ENCODE results near the gene CYS1. TPM values are rescaled to one million over a fixed set of nuclear protein-coding genes. Genes with fewer than 3 reads are reported as not detected.
"Not testable (repeated sequence)": the region's sequence is repeated elsewhere in the genome, so short reads cannot be mapped to it uniquely, and the experiment has no call there.

CYS1 gene
- polyA plus RNA-seq, 1 experiment = 2.5 TPM

DNA sequence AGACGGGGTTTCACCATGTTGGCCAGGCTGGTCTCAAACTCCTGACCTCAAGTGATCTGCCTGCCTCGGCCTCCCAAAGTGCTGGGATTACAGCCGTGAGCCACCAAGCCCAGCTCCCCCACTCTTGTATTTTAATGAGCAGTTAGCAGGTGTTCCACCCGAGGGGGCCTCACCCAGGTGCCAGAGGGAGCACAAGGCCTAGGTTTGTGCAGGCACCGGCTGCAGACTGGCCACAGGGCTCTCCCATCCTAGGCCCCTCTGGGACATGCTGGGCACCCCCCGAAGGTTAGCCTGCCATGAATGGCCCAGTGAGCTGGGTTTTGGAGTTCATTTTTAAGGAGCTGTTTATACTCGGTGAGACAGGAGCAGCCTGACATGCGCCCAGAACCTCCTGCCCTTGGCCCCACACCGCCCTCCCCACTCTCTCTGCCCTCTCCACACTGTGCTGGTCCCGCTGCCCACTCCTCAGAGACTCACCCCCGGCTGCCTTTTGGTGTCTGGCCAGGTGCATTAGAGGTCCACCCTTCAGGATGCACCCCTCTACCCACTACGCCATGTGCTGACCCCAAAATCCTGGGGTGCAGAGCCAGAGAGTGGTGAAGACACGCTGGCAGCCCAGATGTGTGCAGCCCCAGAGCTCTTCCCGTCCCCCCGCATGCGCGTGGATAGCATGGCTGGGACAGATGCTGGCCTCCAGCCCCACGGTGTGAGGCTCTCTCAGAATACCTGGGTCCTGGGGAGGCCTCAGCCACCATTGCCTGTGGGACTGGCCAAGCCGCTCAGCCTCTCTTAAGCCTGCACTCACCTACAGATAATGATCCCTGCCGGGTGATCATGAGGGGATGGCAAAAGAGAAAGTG lies 48.1 kb downstream of the CYS1 start:
- POLR2A ChIA-PET = no interaction called here
- Histone ChIP-seq H3K4me3 (ENCODE audit: low read depth, low read length) (no peak overlapping the region), H3K27me3 (ENCODE audit: control insufficient read depth, insufficient read depth, low read length) (no peaks in the 10 kb centered on the region), H3K36me3 (ENCODE audit: control insufficient read depth, insufficient read depth, low read length) (no peaks in the 10 kb centered on the region)
- CTCF ChIA-PET = no interaction called here
- TF ChIP-seq, protein P1, sequence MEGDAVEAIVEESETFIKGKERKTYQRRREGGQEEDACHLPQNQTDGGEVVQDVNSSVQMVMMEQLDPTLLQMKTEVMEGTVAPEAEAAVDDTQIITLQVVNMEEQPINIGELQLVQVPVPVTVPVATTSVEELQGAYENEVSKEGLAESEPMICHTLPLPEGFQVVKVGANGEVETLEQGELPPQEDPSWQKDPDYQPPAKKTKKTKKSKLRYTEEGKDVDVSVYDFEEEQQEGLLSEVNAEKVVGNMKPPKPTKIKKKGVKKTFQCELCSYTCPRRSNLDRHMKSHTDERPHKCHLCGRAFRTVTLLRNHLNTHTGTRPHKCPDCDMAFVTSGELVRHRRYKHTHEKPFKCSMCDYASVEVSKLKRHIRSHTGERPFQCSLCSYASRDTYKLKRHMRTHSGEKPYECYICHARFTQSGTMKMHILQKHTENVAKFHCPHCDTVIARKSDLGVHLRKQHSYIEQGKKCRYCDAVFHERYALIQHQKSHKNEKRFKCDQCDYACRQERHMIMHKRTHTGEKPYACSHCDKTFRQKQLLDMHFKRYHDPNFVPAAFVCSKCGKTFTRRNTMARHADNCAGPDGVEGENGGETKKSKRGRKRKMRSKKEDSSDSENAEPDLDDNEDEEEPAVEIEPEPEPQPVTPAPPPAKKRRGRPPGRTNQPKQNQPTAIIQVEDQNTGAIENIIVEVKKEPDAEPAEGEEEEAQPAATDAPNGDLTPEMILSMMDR (IDR thresholded peaks at IDR 0.05; ENCODE audit: insufficient read depth, low read depth, low read length) = no peak
- DNase-seq (ENCODE audit: low read depth) = no peak

DNA sequence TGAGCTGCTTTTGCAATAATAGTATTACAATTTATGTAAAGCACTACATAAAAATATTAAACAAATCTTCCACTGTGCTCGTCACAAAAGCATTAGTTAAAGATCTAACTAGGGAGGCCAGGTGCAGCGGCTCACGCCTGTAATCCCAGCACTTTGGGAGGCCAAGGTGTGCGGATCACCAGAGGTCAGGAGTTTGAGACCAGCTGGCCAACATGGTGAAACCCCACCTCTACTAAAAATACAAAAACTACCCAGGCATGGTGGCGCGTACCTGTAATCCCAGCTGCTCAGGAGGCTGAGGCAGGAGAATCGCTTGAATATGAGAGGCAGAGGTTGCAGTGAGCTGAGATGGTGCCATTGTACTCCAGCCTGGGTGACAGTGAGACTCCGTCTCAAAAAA lies 49.4 kb downstream of the CYS1 start:
- CTCF ChIA-PET; POLR2A ChIA-PET; DNase-seq (ENCODE audit: low read depth): not testable (repeated sequence)

DNA sequence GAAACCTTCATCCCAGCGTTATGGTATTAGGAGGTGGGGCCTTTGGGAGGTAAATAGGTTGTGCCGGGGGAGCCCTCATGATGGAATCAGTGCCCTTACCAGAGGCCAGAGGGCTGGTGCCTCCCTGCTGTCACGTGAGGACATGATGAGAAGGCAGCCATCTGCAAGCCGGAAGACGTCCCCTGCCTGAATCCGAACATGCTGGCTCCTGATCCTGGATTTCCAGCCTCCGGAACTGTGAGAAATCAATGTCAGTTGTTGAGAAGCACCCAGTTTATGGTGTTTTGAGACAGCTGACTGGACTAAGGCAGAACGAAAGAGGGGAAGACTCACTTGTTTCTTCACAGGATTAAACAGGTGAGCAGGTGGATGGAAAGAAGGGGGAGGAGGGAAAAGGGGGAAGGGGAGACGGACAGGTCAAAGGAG lies 49.9 kb downstream of the CYS1 start:
- Histone ChIP-seq H3K27me3 (ENCODE audit: control insufficient read depth, insufficient read depth, low read length) (no peaks in the 10 kb centered on the region), H3K36me3 (ENCODE audit: control insufficient read depth, insufficient read depth, low read length) (no peaks in the 10 kb centered on the region), H3K4me3 (ENCODE audit: low read depth, low read length) (no peak overlapping the region)
- TF ChIP-seq, protein P1 (IDR thresholded peaks at IDR 0.05; ENCODE audit: insufficient read depth, low read depth, low read length) = no peak
- ChIA-PET CTCF (no interaction called here), POLR2A (no interaction called here)
- DNase-seq (ENCODE audit: low read depth) = no peak

More for the DNA sequence above, 49.4 kb downstream of the CYS1 start:
- not testable (repeated sequence) for H3K36me3 ChIP-seq (ENCODE audit: control insufficient read depth, insufficient read depth, low read length); H3K27me3 ChIP-seq (ENCODE audit: control insufficient read depth, insufficient read depth, low read length); H3K4me3 ChIP-seq (ENCODE audit: low read depth, low read length)

DNA sequence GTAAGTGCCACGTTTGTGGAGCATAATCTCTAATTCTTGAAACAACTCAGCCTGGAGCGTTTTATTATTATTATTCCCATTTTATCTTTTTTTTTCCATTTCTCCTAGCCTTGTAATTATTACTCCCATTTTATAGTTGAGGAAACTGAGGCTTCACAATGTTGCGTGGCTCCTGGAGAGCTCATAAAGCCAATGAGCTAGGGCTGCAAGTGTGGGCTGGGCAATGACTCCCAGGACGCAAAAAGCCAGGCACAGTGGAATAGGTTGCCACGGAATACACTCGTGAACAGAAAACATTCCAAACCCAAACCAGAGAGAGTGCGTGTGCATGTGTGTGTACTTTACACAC lies 50.4 kb downstream of the CYS1 start:
- TF ChIP-seq, protein P1 (IDR thresholded peaks at IDR 0.05; ENCODE audit: insufficient read depth, low read depth, low read length) = no peak
- POLR2A ChIA-PET = no interaction called here

DNA sequence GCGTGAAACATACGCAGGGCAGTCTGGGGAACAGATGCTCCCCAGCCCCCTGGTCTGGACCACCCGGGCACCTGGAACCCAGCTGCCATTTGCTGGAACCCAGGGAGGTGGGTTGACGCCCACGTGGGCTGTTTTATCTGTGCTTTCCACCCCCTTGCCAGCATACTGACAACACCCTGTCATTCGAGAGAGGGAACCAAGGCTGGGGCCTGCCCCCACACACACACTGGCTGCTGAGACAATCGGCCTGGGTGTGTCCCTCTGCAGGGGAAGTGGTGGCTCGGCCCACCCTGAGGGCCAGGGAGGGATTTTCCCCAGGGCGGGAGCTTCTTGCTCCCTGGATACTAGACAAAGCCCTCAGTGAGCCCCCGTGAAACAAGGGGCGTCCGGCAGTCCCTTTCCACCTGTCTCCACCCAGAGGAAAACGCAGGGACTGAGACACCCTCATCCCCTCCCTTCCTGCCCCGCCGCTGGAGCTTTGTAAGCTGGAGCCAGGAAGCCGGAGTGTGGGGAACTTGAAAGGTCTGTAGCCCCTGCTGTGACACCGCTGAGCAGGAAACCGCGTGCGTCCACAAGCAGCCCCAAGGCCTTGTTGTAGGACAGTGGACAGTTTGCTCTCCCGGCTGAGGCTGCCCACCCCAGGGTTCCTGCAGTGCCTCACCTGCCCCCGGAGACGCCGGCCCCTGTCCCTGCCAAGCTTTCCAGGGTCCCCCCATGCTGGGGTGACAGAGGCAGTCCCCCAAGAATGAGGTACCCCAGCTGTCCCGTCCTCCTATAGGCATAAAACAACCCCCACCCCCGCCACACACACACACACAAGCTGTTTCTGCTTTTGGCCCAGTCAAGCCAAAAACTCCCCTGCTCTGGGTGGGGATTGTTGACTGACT lies 51.0 kb downstream of the CYS1 start:
- no peak for DNase-seq (ENCODE audit: low read depth)
- H3K27me3 ChIP-seq (ENCODE audit: control insufficient read depth, insufficient read depth, low read length) = no peaks in the 10 kb centered on the region
- TF ChIP-seq, protein P1 (IDR thresholded peaks at IDR 0.05; ENCODE audit: insufficient read depth, low read depth, low read length) = no peak
- CTCF ChIA-PET = interaction anchor here (0.6 to 1.5 kb wide), 3 partner anchors 10 to 215 kb away, joined by 3 to 4 read pairs (median 3); no protein-coding TSS in a partner anchor
- POLR2A ChIA-PET = no interaction called here
- H3K4me3 ChIP-seq (ENCODE audit: low read depth, low read length) = no peak overlapping the region
- no peaks in the 10 kb centered on the region for H3K36me3 ChIP-seq (ENCODE audit: control insufficient read depth, insufficient read depth, low read length)

More for the DNA sequence above, 50.4 kb downstream of the CYS1 start:
- Histone ChIP-seq H3K4me3 (ENCODE audit: low read depth, low read length) (no peak overlapping the region), H3K27me3 (ENCODE audit: control insufficient read depth, insufficient read depth, low read length) (no peaks in the 10 kb centered on the region), H3K36me3 (ENCODE audit: control insufficient read depth, insufficient read depth, low read length) (no peaks in the 10 kb centered on the region)
- CTCF ChIA-PET = interaction anchor here (0.6 to 0.9 kb wide), 2 partner anchors 11 to 216 kb away, joined by 3 read pairs; no protein-coding TSS in a partner anchor
- no peak for DNase-seq (ENCODE audit: low read depth)

All from BJ (cell line).